Osteoblast (primary cell): Measurements from ENCODE around the gene DYRK1A. TPM values are rescaled to one million over a fixed set of nuclear protein-coding genes. Genes with fewer than 3 reads are reported as not detected.

Experiments
- DNase-seq: peaks from one replicate; pipeline ENCODE4 v3.0.0; 2011; ENCODE audit warnings: low spot score, mixed read lengths; ENCODE audit not compliant: insufficient read length; ENCODE audit errors: missing footprints
- H2AFZ ChIP-seq: 2 replicates; pipeline ENCODE4 v1.6.0; 2011; ENCODE audit warnings: mild to moderate bottlenecking, low read length
- H3K27ac ChIP-seq: 2 replicates; pipeline ENCODE4 v1.5.1; 2011; ENCODE audit warnings: mild to moderate bottlenecking, low read depth, low read length, moderate library complexity
- H3K27me3 ChIP-seq: 2 replicates; pipeline ENCODE4 v1.6.0; 2012; ENCODE audit warnings: mild to moderate bottlenecking, control low read depth, inconsistent platforms, low read length, moderate library complexity; ENCODE audit not compliant: insufficient read depth
- H3K36me3 ChIP-seq: 2 replicates; pipeline ENCODE4 v1.5.1; 2011; ENCODE audit warnings: mild to moderate bottlenecking, low read length, control low read depth, moderate library complexity; ENCODE audit not compliant: insufficient read depth
- H3K4me1 ChIP-seq: 2 replicates; pipeline ENCODE4 v1.5.1; 2011; ENCODE audit warnings: mild to moderate bottlenecking, low read length, control low read depth, moderate library complexity; ENCODE audit not compliant: insufficient read depth
- H3K4me2 ChIP-seq: 2 replicates; pipeline ENCODE4 v1.6.0; 2011; ENCODE audit warnings: mild to moderate bottlenecking, low read length; ENCODE audit not compliant: insufficient read depth
- H3K4me3 ChIP-seq: fragments of 200-600 bp; sonication (generic); 3 replicates; pipeline ENCODE4 v1.5.1; 2012; ENCODE audit warnings: mild to moderate bottlenecking, low read length, inconsistent platforms; ENCODE audit not compliant: insufficient read depth
- H3K79me2 ChIP-seq: 2 replicates; pipeline ENCODE4 v1.6.0; 2012; ENCODE audit warnings: mild to moderate bottlenecking, low read length, control low read depth, inconsistent platforms; ENCODE audit not compliant: insufficient read depth
- H3K9me3 ChIP-seq: 2 replicates; pipeline ENCODE4 v1.5.1; 2011; ENCODE audit warnings: low read depth, low read length, control low read depth
- H4K20me1 ChIP-seq: 2 replicates; pipeline ENCODE4 v1.6.0; 2012; ENCODE audit warnings: mild to moderate bottlenecking, low read length, control low read depth; ENCODE audit not compliant: insufficient read depth
- total RNA-seq: library from RNA; depleted of rRNA; stranded (reverse); fragments of >200 nt; gene quantifications from 2 replicates; pipeline ENCODE4 v1.2.3, GENCODE V29; 2012
- TF ChIP-seq, protein P1 (sequence below): IDR thresholded peaks from 2 replicates; pipeline ENCODE4 v1.5.1; 2011; ENCODE audit warnings: mild to moderate bottlenecking, low read depth, low read length, moderate library complexity; ENCODE audit errors: extremely low read depth

Gene DYRK1A
- total RNA-seq, 1 donor, result 99.2 TPM

GRCh38 chr21:37365517-37366481 lies 774 bp upstream of the DYRK1A start:
- TF ChIP-seq, protein P1, sequence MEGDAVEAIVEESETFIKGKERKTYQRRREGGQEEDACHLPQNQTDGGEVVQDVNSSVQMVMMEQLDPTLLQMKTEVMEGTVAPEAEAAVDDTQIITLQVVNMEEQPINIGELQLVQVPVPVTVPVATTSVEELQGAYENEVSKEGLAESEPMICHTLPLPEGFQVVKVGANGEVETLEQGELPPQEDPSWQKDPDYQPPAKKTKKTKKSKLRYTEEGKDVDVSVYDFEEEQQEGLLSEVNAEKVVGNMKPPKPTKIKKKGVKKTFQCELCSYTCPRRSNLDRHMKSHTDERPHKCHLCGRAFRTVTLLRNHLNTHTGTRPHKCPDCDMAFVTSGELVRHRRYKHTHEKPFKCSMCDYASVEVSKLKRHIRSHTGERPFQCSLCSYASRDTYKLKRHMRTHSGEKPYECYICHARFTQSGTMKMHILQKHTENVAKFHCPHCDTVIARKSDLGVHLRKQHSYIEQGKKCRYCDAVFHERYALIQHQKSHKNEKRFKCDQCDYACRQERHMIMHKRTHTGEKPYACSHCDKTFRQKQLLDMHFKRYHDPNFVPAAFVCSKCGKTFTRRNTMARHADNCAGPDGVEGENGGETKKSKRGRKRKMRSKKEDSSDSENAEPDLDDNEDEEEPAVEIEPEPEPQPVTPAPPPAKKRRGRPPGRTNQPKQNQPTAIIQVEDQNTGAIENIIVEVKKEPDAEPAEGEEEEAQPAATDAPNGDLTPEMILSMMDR, result no peak
- DNase-seq, result peak; percentile 78
- H3K4me3 ChIP-seq, result peak overlapping the region; percentile 87

GRCh38 chr21:37367336-37367702 lies 746 bp downstream of the DYRK1A start:
- Histone ChIP-seq H3K9me3 (no peaks in the 10 kb centered on the region), H3K4me1 (peaks cover 38% of the 10 kb centered on the region), H2AFZ (no peak overlapping the region), H3K4me2 (no peak overlapping the region), H3K27ac (peak overlapping the region; percentile 80), H4K20me1 (peaks cover 31% of the 10 kb centered on the region), H3K36me3 (no peaks in the 10 kb centered on the region), H3K4me3 (peak overlapping the region; percentile 87), H3K79me2 (peaks cover 51% of the 10 kb centered on the region), H3K27me3 (no peaks in the 10 kb centered on the region)
- DNase-seq, result no peak
- TF ChIP-seq, protein P1, result no peak

More at GRCh38 chr21:37365517-37366481, 774 bp upstream of the DYRK1A start:
- Histone ChIP-seq H3K27me3 (no peaks in the 10 kb centered on the region), H4K20me1 (peaks cover 19% of the 10 kb centered on the region), H3K79me2 (peaks cover 36% of the 10 kb centered on the region), H3K4me1 (peaks cover 29% of the 10 kb centered on the region), H3K36me3 (no peaks in the 10 kb centered on the region), H3K27ac (peak overlapping the region; percentile 96), H2AFZ (peak overlapping the region; percentile 69), H3K4me2 (peak overlapping the region; percentile 90), H3K9me3 (no peaks in the 10 kb centered on the region)

DNA sequence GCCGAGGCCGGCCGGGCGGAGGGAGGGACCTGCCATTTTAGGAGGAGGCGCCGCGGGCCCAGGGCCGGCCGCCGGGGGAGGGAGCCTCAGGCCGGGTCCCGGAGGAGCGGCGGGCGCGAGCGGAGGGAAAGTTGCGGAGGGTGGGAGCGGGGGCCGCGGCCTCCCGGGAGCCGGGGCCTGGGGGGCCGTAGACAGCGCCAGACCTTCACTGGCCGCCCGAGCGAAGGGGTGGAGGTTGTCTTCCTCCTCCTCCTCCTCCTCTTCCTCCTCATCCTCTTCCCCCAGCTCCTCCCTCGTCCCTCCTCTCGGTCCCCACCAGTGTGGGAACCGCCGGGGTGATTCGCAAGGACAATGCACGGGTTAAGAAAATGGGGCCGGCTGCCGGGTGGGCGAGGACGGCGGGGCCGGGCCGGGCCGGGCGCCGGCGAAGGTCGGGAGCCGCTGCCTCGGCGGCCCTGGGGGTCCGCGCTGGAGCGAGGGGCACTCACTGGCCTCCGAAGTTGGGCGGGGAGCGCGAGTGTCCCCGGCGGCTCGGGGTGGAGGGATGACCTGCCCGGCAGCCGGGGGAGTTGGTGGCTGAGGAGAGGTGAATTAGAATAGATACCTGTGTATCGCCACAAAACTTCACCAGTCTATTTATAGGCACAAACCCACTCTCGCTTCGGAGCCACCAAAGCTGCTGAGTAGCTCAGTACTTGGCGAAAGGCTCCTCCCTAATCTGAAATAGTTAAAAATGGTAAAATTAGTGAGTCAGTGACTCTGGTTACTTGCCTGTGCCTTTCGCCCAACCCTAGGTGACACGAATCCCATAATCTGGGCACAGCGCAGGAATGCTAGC lies 1.3 kb downstream of the DYRK1A start:
- Histone ChIP-seq H4K20me1 (peaks cover 35% of the 10 kb centered on the region), H3K27me3 (no peaks in the 10 kb centered on the region), H3K27ac (peak overlapping the region; percentile 80), H3K4me3 (peak overlapping the region; percentile 87), H3K4me1 (peaks cover 38% of the 10 kb centered on the region), H3K9me3 (no peaks in the 10 kb centered on the region), H3K4me2 (peak overlapping the region; percentile 85), H2AFZ (no peak overlapping the region), H3K36me3 (no peaks in the 10 kb centered on the region), H3K79me2 (peaks cover 57% of the 10 kb centered on the region)
- peak; percentile 91 for DNase-seq
- TF ChIP-seq, protein P1, result no peak
